HK-2 (cell line): Measurements from ENCODE around the gene ELOB.

ENCODE experiments used
- DNase-seq: peaks from one replicate; pipeline ENCODE4 v3.0.0-alpha.2; 2018; ENCODE audit not compliant: unreplicated experiment

Gene ELOB

DNA sequence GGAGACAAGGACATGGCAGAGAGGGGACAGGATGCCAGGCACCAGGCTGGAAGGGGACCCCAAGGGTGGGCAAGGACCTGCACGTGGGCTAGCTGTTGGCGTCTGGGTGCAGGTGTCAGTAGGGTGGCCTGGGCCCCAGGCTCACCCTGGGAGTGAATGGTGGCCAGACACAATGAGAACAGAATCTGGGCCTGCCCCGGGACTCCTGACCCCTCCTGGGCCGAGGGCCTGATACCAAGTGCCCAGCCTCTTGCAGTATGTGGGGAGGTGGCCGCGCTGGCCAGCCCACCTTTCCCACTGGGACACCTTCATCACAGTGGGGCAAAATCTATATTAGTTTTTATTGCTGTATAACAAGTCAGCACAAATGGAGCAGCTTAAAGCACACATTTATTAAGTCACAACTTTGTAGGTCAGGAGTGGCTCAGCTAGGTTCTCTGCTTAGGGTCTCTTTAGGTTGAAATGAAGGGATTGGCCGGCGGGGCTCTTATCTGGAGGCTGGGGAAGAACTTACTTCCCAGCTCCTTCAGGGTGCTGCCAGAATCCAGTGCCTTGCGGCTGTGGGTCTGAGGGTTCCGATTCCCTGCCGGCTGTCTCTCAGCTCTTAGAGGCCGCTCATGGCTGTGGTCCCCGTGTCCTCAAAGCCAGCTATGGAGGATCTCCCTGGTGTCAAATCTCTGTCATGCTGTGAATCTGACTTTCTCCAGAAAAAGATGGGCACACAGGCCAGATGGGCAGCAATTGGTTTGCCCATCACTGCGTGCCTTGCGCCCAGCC is 6.7 kb upstream of the ELOB start:
- DNase-seq, result no peak

DNA sequence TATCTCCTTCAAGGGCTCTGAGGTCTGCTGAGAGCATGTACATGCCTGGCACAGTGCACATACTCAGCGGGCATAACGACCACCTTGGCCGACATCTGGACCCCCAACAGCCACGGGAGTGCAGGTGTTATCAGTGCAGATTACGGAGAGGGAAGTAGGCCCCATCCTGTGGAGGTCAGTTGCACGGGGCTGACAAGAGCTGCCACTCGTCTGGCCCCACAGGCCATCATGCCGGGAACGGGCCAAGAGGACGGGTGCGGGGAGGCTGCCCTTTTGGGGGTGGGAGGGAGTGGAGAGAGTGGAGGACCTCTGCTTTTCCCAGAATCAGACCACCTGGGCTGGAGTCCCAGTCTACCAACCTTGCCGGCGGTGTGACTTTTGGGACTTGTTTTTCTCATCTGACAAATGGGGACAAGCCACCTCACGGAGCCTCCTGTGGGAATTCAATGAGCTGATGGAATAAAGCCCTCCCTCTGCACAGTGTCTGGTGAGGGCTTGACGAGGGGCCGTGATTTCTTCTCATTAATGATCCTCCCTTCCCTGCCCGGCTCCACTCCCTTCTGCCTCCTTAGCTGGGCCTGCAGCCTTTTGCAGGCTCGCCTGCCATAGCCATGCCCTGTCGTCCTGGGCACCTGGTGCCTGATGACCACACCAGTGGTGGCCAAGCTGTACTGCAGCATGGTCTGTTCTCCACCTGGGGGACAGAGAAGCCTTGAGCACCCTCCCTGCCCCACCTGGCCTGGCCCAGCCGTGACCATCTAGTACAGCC is 5.7 kb upstream of the ELOB start:
- no peak for DNase-seq

DNA sequence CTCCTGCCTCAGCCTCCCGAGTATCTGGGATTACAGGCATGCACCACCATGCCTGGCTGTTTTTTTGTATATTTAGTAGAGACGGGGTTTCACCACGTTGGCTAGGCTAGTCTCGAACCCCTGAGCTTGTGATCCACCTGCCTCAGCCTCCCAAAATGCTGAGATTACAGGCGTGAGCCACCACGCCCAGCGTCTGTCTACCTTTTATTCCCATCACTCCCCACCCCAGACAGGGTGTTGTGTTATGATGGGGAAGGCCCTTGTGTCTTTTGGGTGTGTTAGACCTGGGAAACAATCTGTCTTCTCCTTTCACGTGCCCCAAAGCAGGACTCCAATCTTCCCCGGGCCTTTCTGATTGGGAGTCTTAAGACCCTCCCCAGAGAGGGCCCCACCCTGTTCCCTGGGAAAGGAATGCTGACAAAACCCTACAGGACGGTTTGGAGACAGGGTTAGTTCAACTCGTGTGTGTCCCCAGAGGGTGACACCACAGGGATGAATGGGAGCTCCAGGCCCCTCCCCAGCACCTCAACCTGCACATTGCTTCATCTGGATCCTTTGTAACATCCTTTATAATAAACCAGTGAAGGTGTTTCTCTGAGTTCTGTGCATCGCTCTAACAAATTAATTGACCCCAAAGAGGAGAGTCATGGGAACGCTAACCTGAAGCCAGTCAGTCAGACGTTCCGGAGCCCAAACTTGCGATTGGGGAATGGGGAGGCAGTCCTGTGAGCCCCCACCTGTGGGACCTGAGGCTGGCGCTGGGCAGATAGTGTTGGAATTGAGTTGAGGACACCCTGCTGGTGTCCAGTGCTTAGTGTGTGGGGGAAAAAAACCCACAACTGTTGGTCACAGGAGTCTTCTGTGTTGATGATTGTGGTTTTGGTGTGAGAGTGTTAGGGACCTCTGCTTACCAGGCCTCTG is 3.2 kb upstream of the ELOB start:
- no peak for DNase-seq

- no peak for DNase-seq
Measured at GRCh38 chr16:2779151-2779920, 2.3 kb upstream of the ELOB start.

- no peak for DNase-seq
Measured at GRCh38 chr16:2778630-2778958, 1.5 kb upstream of the ELOB start.

DNA sequence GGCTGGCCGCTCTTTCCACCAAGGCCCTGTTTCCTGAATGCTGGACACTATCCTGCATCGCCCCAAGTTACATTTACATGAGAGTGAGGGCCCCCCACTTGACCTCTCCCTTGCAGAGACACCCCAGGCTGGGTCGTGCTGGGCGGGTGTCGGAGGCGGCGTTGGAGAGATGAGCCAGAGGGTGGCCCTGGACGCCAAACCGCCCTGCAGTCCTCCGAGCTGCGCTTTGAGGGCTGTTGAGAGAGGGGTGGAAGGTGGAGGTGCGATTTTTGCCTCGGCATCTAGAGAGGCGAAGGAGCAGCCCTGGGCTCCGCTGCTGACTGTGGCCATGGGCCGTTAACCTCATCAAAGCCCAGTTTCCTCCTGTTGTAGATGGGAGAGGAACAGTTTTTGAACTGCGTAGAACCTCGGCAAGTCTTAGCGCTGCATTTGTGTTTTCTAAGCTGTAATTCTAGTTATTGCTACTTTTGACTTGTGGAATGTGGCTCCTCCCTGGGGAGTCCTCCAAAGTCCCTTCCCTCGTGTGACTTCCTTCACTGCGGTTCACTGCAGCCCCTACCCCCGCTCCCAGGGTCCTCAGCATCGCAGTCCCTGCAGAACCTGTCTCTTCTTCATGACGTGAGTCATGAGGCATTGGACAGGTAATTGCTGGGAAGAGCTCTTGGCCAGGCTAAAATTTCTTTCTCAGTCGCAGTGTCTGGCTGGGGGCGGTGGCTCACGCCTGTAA is 986 bp upstream of the ELOB start:
- peak; percentile 34 for DNase-seq

GRCh38 chr16:2776500-2777139 is 460 bp downstream of the ELOB start:
- no peak for DNase-seq

- DNase-seq, result no peak
Measured at GRCh38 chr16:2775765-2776499, 1.1 kb downstream of the ELOB start.

- no peak for DNase-seq
Measured at GRCh38 chr16:2775131-2775716, 1.9 kb downstream of the ELOB start.

DNA sequence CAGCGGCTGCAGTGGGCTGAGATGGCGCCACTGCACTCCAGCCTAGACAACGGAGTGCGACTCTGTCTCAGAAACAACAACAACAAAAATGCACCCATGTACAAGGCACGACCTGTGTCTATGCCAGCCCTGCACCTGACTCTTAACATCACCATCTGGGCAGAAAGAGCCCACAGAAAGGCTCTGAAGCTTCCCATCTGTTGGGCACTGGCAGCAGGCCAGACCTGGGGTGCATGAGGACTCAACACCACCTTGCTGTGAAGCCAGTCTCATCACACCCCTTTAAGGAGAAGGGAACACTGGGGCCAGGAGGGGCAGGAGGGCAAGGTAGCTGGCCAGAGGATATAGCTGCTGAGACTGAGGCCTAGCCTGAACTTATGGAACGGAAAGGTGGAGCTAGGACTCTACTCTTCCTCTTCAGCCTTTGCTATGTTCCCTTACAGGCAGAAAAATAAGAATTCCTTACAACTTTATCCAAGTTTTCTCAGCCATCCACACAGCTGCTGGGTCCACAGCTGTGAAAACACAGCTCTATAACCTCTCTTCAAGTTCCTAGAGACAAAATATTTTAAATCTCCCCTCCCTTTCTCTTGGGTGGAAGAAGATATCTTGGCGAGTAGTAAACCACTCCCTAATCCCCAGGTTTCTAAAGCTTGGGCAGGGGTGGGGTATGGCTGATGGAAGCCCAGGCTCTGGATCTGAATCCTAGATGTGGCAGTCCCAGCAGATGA is 2.8 kb downstream of the ELOB start:
- no peak for DNase-seq

GRCh38 chr16:2773188-2773968 is 3.7 kb downstream of the ELOB start:
- no peak for DNase-seq

GRCh38 chr16:2771496-2772402 is 5.3 kb downstream of the ELOB start:
- no peak for DNase-seq

GRCh38 chr16:2770057-2770951 is 6.8 kb downstream of the ELOB start:
- DNase-seq, result no peak

DNA sequence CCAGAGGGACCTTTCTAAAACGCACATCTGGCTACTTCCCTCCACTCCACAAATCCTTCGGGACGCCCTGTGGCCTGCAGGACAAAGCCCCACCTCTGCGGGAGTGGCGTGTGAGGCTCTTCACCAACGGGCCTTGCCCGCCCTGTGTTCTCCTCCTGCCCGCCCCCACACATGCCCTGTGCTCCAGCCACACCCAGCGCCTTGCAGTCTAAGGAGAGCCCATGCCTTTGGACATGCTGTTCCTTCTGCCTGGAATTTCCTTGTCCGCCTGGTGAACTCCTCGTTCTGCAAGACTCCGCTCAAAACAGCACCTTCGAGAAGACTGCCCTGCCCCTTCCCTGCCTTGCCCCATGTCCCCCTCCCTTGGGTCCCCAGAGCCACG is 7.4 kb downstream of the ELOB start:
- DNase-seq, result no peak

DNA sequence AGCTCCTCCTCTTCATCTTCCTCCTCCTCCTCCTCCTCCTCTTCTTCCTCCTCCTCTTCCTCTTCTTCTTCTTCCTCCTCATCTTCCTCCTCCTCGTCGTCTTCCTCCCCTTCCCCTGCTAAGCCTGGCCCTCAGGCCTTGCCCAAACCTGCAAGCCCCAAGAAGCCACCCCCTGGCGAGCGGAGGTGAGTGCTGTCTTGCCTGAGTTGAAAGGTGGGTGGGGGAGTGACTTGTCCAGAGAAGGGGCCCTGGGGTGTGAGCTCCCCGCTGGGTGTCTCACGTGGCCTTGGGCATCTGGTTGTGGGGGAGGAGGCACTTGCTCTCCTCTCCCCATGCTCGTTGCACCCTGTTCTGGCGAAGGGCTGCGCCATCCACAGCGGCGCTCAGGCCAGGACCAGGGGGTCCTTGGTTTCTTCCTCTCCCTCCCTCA is 8.0 kb downstream of the ELOB start:
- DNase-seq, result no peak
